Frontal cortex (tissue), 4 donors: ENCODE data around the gene MAP4K2. TPM values are rescaled to one million over a fixed set of nuclear protein-coding genes. Genes with fewer than 3 reads are reported as not detected.

Experiments used
- DNase-seq, 2 donors: peaks; one replicate each; pipeline ENCODE4 v3.0.0; 2012; ENCODE audit warnings: low spot score in 2 of 2
- FAIRE-seq: peaks from 2 replicates; lab custom pipeline; 2012; peaks lifted over from hg19 to GRCh38; lab: Jason Lieb, UNC
- total RNA-seq: library from RNA; depleted of rRNA; stranded (reverse); fragments of >200 nt; gene quantifications from one replicate; pipeline ENCODE4 v1.2.3, GENCODE V29; 2014
- donor health status: control.
- donor health status: control.
- donor health status: control.

MAP4K2 gene
- total RNA-seq, 1 donor from 2014 or later, result 7.3 TPM

- DNase-seq, result no peak
- no peak for FAIRE-seq
Observed at GRCh38 chr11:64759131-64759721, 43.8 kb downstream of the MAP4K2 start.

DNA sequence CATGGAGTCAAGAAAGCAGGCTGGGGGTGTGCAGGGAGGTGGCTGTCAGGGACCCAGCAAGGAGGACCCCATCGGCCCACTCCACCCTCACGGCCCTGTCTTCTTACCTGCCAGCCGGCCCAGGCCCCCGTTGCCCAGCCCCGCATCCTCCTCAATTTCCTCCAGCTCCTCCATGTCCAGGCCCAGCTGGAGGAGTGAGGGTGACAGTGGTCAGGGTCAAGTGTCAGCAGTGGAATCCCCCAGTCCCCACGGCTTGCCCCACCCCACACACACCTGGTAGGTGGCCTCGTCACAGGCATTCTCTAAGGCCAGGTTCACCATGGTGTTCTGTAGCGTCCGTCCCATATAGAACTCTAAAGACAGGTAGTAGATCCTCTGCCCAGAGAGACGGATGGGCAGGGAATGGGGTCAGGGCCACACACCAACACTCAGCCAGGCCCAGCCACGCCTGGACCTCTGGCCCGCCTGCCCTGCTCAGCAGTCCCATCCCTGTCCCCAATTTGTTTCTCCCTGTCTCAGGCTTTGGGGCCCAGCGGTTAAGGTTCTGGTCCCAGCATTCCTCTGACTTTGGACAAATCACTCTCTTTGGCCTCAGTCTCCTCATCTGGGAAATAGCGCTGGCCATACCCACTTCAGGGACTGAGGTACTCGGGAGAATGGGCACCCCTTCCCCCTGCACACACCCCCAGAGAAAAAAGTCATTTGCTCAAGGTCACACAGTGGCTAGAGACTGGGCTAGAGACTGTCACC, 44.5 kb downstream of the MAP4K2 start:
- FAIRE-seq (no peak), DNase-seq (no peak)

DNA sequence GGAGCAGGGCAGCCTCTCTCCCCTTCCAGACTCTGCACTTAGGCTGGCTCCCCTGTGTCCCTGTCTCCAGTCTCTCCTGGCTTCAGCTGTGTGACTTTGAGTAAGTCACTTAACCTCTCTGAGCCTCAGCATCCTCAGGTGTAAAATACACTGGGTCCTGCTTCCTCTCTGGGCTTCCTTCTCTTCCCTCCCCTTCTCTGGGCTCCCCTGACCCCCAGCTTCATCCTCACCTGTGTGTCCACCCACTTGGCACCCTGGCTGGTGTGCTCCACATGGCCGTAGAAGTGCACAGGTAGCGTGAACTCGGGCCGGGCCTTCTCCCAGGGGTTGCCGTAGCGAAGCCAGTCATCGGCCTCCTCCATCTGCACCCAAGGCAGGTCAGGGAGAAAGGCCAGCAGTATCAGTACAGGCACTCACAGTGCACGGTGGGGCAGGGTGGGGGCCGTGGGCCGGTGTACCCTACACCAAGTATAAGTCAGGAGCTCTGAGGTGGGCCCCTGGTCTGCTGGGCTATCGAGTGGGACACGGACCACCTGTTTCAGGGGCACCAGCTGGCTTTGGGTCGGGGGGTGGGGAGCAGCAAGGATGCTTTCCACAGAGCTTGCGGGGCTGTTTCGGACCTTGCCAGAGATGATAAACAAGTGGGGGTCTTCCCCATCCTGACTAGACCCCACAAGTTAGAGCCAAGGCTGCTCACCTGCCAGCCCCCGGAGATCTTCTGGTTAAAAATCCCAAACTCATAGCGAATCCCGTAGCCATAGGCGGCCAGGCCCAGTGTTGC, 45.3 kb downstream of the MAP4K2 start:
- no peak for DNase-seq
- no peak for FAIRE-seq

GRCh38 chr11:64755681-64756361, 47.2 kb downstream of the MAP4K2 start:
- DNase-seq (no peak), FAIRE-seq (no peak)

- DNase-seq (no peak), FAIRE-seq (no peak)
Observed at GRCh38 chr11:64754919-64755662, 47.9 kb downstream of the MAP4K2 start.

DNA sequence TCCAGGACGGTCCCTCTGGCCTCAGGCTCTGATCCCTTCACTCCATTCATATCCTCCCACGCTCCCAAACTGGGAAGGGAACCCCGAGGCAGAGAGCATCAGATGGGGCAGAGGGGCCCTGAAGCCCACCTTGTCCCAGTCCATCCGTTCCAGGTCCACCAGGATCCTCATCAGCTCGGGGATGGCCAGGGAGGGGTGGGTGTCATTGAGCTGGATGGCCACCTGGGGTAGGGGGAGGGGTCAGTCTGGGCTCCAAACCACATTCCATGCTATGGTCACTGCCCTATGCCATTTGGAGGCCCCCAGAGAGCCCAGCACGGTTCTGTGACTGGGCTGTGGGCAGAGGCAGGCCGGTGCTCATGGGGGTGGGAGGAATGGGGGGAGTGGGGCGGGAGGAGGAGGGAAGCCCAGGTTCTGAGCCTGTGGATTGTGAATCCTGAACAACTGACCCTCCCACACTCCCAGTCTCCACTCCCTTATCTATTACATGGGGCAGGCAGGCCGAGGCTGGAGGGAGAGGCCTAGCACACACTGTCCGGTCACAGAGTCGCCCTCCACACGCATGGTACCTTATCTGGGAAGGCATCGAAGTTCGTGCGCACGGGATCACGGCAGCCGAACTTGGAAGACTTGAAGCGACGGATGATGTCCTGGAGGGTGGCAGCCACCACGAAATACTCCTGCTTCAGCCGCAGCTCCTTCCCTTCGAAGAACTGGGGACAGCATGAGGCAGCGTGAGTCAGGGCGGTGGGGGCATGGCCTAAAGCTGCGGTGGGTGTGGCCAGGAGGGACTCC, 48.7 kb downstream of the MAP4K2 start:
- FAIRE-seq (no peak), DNase-seq (no peak)

- FAIRE-seq (no peak), DNase-seq (no peak)
Observed at GRCh38 chr11:64753380-64754123, 49.5 kb downstream of the MAP4K2 start.

- FAIRE-seq (no peak), DNase-seq (no peak)
Observed at GRCh38 chr11:64753019-64753379, 50.0 kb downstream of the MAP4K2 start.

DNA sequence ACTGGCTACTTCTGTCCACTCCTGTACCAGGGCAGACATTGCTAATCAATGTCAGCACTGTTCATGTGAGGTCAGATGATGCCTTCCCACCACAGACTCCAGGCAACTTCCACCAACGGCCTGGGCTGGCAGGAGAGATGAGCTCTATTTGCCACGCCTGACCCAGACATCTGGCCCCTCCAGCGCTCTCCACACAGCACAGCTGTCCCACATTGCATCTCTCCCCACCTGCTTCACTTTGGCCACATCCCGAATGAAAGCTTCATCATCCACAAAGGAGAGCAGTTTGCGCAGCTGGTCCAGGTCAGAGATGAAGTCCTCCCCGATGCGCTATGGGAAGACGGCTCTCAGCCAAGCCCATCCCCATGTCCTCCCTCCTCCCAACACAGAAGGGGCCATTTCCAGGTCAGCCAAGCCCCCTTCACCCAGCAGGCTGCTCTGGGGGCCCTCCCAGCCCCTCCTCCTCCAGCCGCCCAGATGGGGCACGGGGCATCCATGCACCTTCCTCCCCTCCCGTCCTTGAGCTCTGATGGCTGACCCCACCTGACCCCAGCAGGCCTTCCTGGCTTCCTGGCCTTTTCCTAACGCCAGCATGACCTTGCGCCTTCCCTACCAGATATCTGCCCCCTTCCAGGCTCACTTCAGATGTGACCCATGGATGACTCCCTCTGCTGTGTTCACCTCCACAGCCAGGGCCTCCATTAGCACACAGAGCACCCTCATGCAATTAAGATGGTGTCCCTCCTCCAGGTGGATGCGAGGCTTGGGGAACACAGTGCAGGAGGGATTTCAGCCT, 50.6 kb downstream of the MAP4K2 start:
- DNase-seq, result no peak
- FAIRE-seq, result no peak

GRCh38 chr11:64751580-64751979, 51.4 kb downstream of the MAP4K2 start:
- no peak for FAIRE-seq
- no peak for DNase-seq

GRCh38 chr11:64751136-64751535, 51.9 kb downstream of the MAP4K2 start:
- DNase-seq (no peak), FAIRE-seq (no peak)

DNA sequence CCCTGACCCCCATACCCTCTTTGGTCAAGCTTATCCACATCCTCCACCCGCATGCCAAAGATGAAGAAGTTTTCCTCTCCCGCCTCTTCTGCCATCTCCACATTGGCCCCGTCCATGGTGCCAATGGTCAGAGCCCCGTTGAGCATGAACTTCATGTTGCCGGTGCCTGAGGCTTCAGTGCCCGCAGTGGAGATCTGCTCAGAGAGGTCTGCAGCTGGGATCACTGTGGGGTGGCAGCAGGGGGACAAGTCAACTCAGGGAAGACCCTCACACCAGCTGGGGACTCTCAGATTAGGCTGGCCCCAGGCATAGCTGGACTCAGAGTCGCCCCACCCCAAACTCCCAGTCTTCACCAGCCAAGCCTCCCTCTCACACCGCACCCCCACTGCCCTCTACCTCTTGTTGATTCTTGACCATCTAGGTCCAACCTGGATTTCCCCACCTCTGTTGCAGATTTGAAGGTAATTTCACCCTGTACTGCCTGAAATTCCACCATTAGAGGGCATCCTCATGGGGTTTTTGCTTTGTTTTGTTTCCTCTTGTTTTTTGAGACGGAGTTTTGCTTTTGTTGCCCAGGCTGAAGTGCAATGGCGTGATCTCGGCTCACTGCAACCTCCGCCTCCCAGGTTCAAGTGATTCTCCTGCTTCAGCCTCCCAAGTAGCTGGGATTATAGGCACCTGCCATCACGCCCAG, 52.5 kb downstream of the MAP4K2 start:
- DNase-seq (no peak), FAIRE-seq (no peak)

- FAIRE-seq, result no peak
- no peak for DNase-seq
Observed at GRCh38 chr11:64747961-64748665, 54.9 kb downstream of the MAP4K2 start.

DNA sequence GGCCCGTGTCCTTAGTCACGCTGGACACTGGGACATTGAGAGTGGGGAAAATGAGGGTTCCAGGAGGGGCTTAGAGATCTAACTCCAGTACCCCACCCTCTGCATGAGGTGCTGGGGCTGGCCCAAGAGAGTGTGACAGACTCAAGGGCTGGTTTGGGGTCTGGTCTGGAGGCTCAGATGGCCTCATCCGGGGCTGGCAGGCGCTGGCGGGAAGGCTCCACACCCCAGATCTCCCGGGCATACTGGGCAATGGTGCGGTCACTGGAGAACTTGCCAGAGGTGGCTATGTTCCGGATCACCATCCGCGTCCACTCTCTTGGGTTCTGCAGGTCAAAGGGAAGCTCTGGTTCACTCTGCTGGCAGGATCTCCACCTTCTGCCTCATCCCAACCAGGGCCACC, 56.5 kb downstream of the MAP4K2 start:
- DNase-seq, result no peak
- FAIRE-seq, result no peak

DNA sequence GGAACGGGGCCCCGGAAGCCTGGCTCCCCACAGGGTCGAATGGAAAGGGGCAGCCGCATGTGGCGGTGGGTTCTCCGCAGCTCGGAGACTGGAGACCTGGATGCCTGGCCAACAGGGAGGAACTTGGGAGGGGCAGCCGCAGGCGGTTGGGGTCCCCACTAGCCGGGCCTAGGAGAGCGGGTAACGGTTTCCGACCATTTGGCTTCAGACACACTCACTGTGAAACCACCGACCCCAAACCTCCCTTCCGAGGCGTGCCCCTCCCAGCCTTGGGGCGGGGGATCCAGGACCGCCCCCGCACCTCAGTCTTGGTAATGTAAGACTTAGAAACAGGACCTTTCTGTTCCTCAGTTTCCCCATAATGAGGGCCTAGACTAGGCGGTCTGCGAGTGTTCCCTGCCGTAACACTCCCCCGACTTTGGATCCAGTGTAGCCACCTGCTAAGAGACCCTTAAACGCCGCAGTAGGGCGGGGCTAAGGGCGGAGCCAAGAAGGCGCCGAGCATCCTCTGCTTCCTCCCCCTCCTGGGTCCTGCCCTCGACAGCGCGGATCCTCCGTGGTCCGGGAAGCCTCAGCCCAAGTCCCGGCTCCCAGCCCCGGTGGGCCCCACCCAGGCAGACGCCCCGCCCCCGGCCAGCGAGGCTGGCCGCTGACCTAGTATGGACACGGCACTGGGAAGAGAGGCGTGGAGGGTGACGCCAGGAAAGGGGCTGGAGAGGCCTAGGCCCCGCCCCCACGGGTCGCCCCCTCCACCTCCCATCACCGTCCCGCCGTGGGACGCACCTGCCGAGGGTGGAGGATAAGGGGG, 57.3 kb downstream of the MAP4K2 start:
- FAIRE-seq (no peak), DNase-seq (peak; percentile 77 to 96)

- FAIRE-seq, result no peak
- DNase-seq, result peak; percentile 69 to 77
Observed at GRCh38 chr11:64745189-64745520, 57.9 kb downstream of the MAP4K2 start.
